OCI-LY7 (cell line): Measurements from ENCODE around the gene APPL2. TPM values are rescaled to one million over a fixed set of nuclear protein-coding genes. Genes with fewer than 3 reads are reported as not detected.
A peak's percentile ranks its signal among the peaks of the same experiment; 100 is the strongest.

Experiments used
- BruUV-seq: library from RNA; stranded (reverse); fragments of 400-500 nt; replicated peaks from 2 replicates; lab custom pipeline; 2021; lab: Mats Ljungman, UMichigan
- CTCF ChIA-PET: fragments of 300-600 bp; sonication (Branson Sonifier 250); formaldehyde crosslinking; loops from one replicate; lab custom pipeline; 2022; ENCODE audit warnings: antibody characterized with exemption; ENCODE audit not compliant: unreplicated experiment; lab: Charles Lee
- POLR2A ChIA-PET: fragments of 300-600 bp; sonication (Branson Sonifier 250); formaldehyde crosslinking; loops from one replicate; lab custom pipeline; 2022; ENCODE audit warnings: antibody characterized with exemption; lab: Charles Lee
- DNase-seq: peaks from one replicate; pipeline ENCODE4 v3.0.0-alpha.2; 2015; ENCODE audit warnings: low spot score
- H2AFZ ChIP-seq: fragments of 200-600 bp; sonication (generic), shearing (Covaris generic); 2 replicates; pipeline ENCODE4 v1.6.1; 2014; ENCODE audit warnings: mild to moderate bottlenecking, antibody characterized with exemption, low read length, moderate library complexity
- H3K27ac ChIP-seq: fragments of 200-600 bp; sonication (generic); 2 replicates; pipeline ENCODE4 v1.5.1; 2014; ENCODE audit warnings: mixed run types, low read depth, mild to moderate bottlenecking, moderate library complexity, low read length, inconsistent platforms; ENCODE audit not compliant: poor library complexity, severe bottlenecking
- H3K36me3 ChIP-seq: fragments of 200-600 bp; sonication (generic); 2 replicates; pipeline ENCODE4 v1.6.1; 2014; ENCODE audit warnings: mild to moderate bottlenecking, antibody characterized with exemption, low read length, moderate library complexity, mixed read lengths; ENCODE audit not compliant: insufficient read depth
- H3K4me1 ChIP-seq: fragments of 200-600 bp; sonication (generic); 2 replicates; pipeline ENCODE4 v1.5.1; 2014; ENCODE audit warnings: mild to moderate bottlenecking, low read length; ENCODE audit not compliant: insufficient read depth, poor library complexity, severe bottlenecking
- H3K4me2 ChIP-seq: fragments of 200-600 bp; sonication (generic); 2 replicates; pipeline ENCODE4 v1.6.1; 2014; ENCODE audit warnings: mild to moderate bottlenecking, low read length
- H3K4me3 ChIP-seq: fragments of 200-600 bp; sonication (generic); 2 replicates; pipeline ENCODE4 v1.5.1; 2014; ENCODE audit warnings: mild to moderate bottlenecking, low read depth, low read length; ENCODE audit not compliant: poor library complexity, severe bottlenecking
- H3K79me2 ChIP-seq: fragments of 200-600 bp; sonication (generic); 2 replicates; pipeline ENCODE4 v1.6.1; 2016; ENCODE audit warnings: low read depth, mild to moderate bottlenecking, low read length, moderate library complexity, mixed read lengths; ENCODE audit not compliant: insufficient read depth
- H3K9me2 ChIP-seq: fragments of 200-600 bp; sonication (generic); 2 replicates; pipeline ENCODE4 v1.6.1; 2016; ENCODE audit warnings: mild to moderate bottlenecking, low read length, mixed read lengths; ENCODE audit not compliant: insufficient read depth
- H3K9me3 ChIP-seq: fragments of 200-600 bp; sonication (generic); 2 replicates; pipeline ENCODE4 v1.6.1; 2014; ENCODE audit warnings: mild to moderate bottlenecking, mixed run types, low read length, mixed read lengths
- H4K20me1 ChIP-seq: fragments of 200-600 bp; sonication (generic); 2 replicates; pipeline ENCODE4 v1.6.1; 2014; ENCODE audit warnings: mild to moderate bottlenecking, antibody characterized with exemption, low read length, moderate library complexity, mixed read lengths; ENCODE audit not compliant: insufficient read depth
- CTCF ChIP-seq: fragments of 200-600 bp; sonication (generic); conservative IDR thresholded peaks from 2 replicates; pipeline ENCODE4 v1.5.1; 2014; ENCODE audit warnings: mild to moderate bottlenecking, antibody characterized with exemption, low read length, moderate library complexity, mixed read lengths
- EZH2phosphoT487 ChIP-seq: fragments of 200-600 bp; sonication (generic); IDR thresholded peaks from 2 replicates; pipeline ENCODE4 v1.6.1; 2018; ENCODE audit warnings: low read depth, borderline replicate concordance, mild to moderate bottlenecking, mixed run types, antibody characterized with exemption, low read length, moderate library complexity, mixed read lengths
- intact Hi-C: fragments of 100-400 bp; cut with micrococcal nuclease; formaldehyde crosslinking; loops from one replicate; pipeline ENCODE4 v1.10.0; 2022; ENCODE audit not compliant: unreplicated experiment
- total RNA-seq, 2 experiments: library from RNA; depleted of rRNA in 1 of 2; stranded (reverse); fragments of >200 nt in 1 of 2; shearing (Covaris generic) in 1 of 2; gene quantifications; 2 replicates each; pipeline ENCODE4 v1.2.3, GENCODE V29; 2014 to 2022

APPL2 gene
- total RNA-seq, 2 experiments from 2014 or later = 18.8 to 29.1 TPM

GRCh38 chr12:105240228-105240627 lies 4.3 kb upstream of the APPL2 start:
- H3K4me3 ChIP-seq = no peak overlapping the region
- H3K9me2 ChIP-seq = no peaks in the 10 kb centered on the region
- ChIA-PET CTCF (no interaction called here), POLR2A (interaction anchor here (1.2 to 1.5 kb wide), 2 partner anchors 19 to 27 kb away, joined by 3 read pairs; no protein-coding TSS in a partner anchor)
- no peaks in the 10 kb centered on the region for H3K36me3 ChIP-seq
- H2AFZ ChIP-seq = peak overlapping the region; percentile 47
- no TSS peak for BruUV-seq
- H3K27ac ChIP-seq = no peak overlapping the region
- H4K20me1 ChIP-seq = no peaks in the 10 kb centered on the region
- peak; percentile 20 for DNase-seq
- peaks cover 3% of the 10 kb centered on the region; the same call in 1 of the 2 replicates for H3K79me2 ChIP-seq
- H3K9me3 ChIP-seq = no peaks in the 10 kb centered on the region
- TF ChIP-seq EZH2phosphoT487 = no peak
- no peak for TF ChIP-seq CTCF
- peaks cover 22% of the 10 kb centered on the region for H3K4me1 ChIP-seq
- H3K4me2 ChIP-seq = peak overlapping the region; percentile 23; the same call in 1 of the 2 replicates
- intact Hi-C loops = no loop called here

- no peak for TF ChIP-seq EZH2phosphoT487
- no peak for TF ChIP-seq CTCF
- no peak overlapping the region for H3K4me3 ChIP-seq
- intact Hi-C loops = loop anchor here (5.0 kb wide), 1 partner anchor 93 kb away; the partner anchor contains the start of gene C12orf75
- no peaks in the 10 kb centered on the region for H3K36me3 ChIP-seq
- CTCF ChIA-PET = no interaction called here
- H3K9me2 ChIP-seq = no peaks in the 10 kb centered on the region
- H3K4me2 ChIP-seq = no peak overlapping the region
- H2AFZ ChIP-seq = no peak overlapping the region
- DNase-seq = no peak
- POLR2A ChIA-PET = interaction anchor here (0.7 to 1.5 kb wide), 2 partner anchors 20 to 110 kb away, joined by 3 read pairs; no protein-coding TSS in a partner anchor
- H3K27ac ChIP-seq = no peak overlapping the region
- H3K79me2 ChIP-seq = peaks cover 11% of the 10 kb centered on the region; the same call in 1 of the 2 replicates
- H3K4me1 ChIP-seq = peaks cover 31% of the 10 kb centered on the region
- no peaks in the 10 kb centered on the region for H3K9me3 ChIP-seq
- BruUV-seq = no TSS peak
- no peaks in the 10 kb centered on the region for H4K20me1 ChIP-seq
These were observed 3.3 kb upstream of the APPL2 start for GRCh38 chr12:105239304-105239703.

GRCh38 chr12:105237666-105238065 lies 1.7 kb upstream of the APPL2 start:
- DNase-seq = no peak
- no TSS peak for BruUV-seq
- Histone ChIP-seq H4K20me1 (no peaks in the 10 kb centered on the region), H3K9me2 (no peaks in the 10 kb centered on the region), H3K27ac (no peak overlapping the region), H3K4me1 (peaks cover 40% of the 10 kb centered on the region), H3K36me3 (no peaks in the 10 kb centered on the region), H2AFZ (no peak overlapping the region), H3K9me3 (no peaks in the 10 kb centered on the region), H3K79me2 (peaks cover 13% of the 10 kb centered on the region; the same call in 1 of the 2 replicates), H3K4me3 (no peak overlapping the region), H3K4me2 (no peak overlapping the region)
- POLR2A ChIA-PET = no interaction called here
- no peak for TF ChIP-seq EZH2phosphoT487
- TF ChIP-seq CTCF = no peak
- CTCF ChIA-PET = no interaction called here
- intact Hi-C loops = loop anchor here (5.0 kb wide), 1 partner anchor 95 kb away; the partner anchor contains the start of gene C12orf75
